Measurements from ENCODE around the gene EFHC1. TPM values are rescaled to one million over a fixed set of nuclear protein-coding genes. Genes with fewer than 3 reads are reported as not detected.

Gene EFHC1
- total RNA-seq, 4 donors from 2014 or later: 0.46 to 9.3 (median 1.5) TPM

GRCh38 chr6:52535711-52536423 lies 115.7 kb downstream of the EFHC1 start:
- Histone ChIP-seq H3K27me3 (no peaks in the 10 kb centered on the region), H3K27ac (no peak overlapping the region), H3K9me3 (no peaks in the 10 kb centered on the region), H3K36me3 (no peaks in the 10 kb centered on the region), H3K4me3 (no peak overlapping the region), H3K4me1 (peaks cover 0 to 14% of the 10 kb centered on the region in 2 donors)
- in situ Hi-C loops (cut with MboI; ENCODE audit: low sequenced_read_pairs in 4 of 4): no loop called here
- no peak for DNase-seq
- no peak for TF ChIP-seq POLR2A (IDR thresholded peaks at IDR 0.05)
- no peak for TF ChIP-seq CTCF (IDR thresholded peaks at IDR 0.05 in 4 of 5, conservative IDR thresholded peaks at IDR 0.05 in 1 of 5)
- ATAC-seq: no peak
- intact Hi-C loops (cut with DNase I; ENCODE audit: low total_unique reads): no loop called here

- Histone ChIP-seq H3K36me3 (no peaks in the 10 kb centered on the region), H3K4me1 (peaks cover 0 to 14% of the 10 kb centered on the region in 2 donors), H3K4me3 (no peak overlapping the region), H3K9me3 (no peaks in the 10 kb centered on the region), H3K27ac (no peak overlapping the region), H3K27me3 (no peaks in the 10 kb centered on the region)
- ATAC-seq (no peak), DNase-seq (no peak)
- TF ChIP-seq POLR2A (IDR thresholded peaks at IDR 0.05) (no peak), CTCF (IDR thresholded peaks at IDR 0.05 in 4 of 5, conservative IDR thresholded peaks at IDR 0.05 in 1 of 5) (no peak)
- intact Hi-C loops (cut with DNase I; ENCODE audit: low total_unique reads) (no loop called here), in situ Hi-C loops (cut with MboI; ENCODE audit: low sequenced_read_pairs in 4 of 4) (no loop called here)
Observed at GRCh38 chr6:52536424-52536916, 116.3 kb downstream of the EFHC1 start.

- Histone ChIP-seq H3K9me3 (no peaks in the 10 kb centered on the region), H3K4me1 (peaks cover 0 to 14% of the 10 kb centered on the region in 2 donors), H3K27me3 (no peaks in the 10 kb centered on the region), H3K36me3 (no peaks in the 10 kb centered on the region), H3K4me3 (no peak overlapping the region), H3K27ac (no peak overlapping the region)
- DNase-seq (no peak), ATAC-seq (no peak)
- intact Hi-C loops (cut with DNase I; ENCODE audit: low total_unique reads) (no loop called here), in situ Hi-C loops (cut with MboI; ENCODE audit: low sequenced_read_pairs in 4 of 4) (no loop called here)
- TF ChIP-seq CTCF (IDR thresholded peaks at IDR 0.05 in 4 of 5, conservative IDR thresholded peaks at IDR 0.05 in 1 of 5): no peak
- no peak for TF ChIP-seq POLR2A (IDR thresholded peaks at IDR 0.05)
Observed at GRCh38 chr6:52537001-52537753, 117.0 kb downstream of the EFHC1 start.

GRCh38 chr6:52538252-52538900 lies 118.2 kb downstream of the EFHC1 start:
- H3K9me3 ChIP-seq: no peaks in the 10 kb centered on the region
- in situ Hi-C loops (cut with MboI; ENCODE audit: low sequenced_read_pairs in 4 of 4) (no loop called here), intact Hi-C loops (cut with DNase I; ENCODE audit: low total_unique reads) (no loop called here)
- H3K4me3 ChIP-seq: no peak overlapping the region
- H3K4me1 ChIP-seq: peaks cover 4 to 18% of the 10 kb centered on the region in 2 donors
- H3K36me3 ChIP-seq: no peaks in the 10 kb centered on the region
- no peak for ATAC-seq
- no peak overlapping the region for H3K27ac ChIP-seq
- DNase-seq: no peak
- no peaks in the 10 kb centered on the region for H3K27me3 ChIP-seq
- TF ChIP-seq POLR2A (IDR thresholded peaks at IDR 0.05): no peak

- Histone ChIP-seq H3K36me3 (no peaks in the 10 kb centered on the region), H3K4me3 (no peak overlapping the region), H3K4me1 (peaks cover 9 to 23% of the 10 kb centered on the region in 2 donors), H3K9me3 (no peaks in the 10 kb centered on the region), H3K27me3 (no peaks in the 10 kb centered on the region), H3K27ac (no peak overlapping the region)
- ATAC-seq (no peak), DNase-seq (no peak)
- in situ Hi-C loops (cut with MboI; ENCODE audit: low sequenced_read_pairs in 4 of 4) (no loop called here), intact Hi-C loops (cut with DNase I; ENCODE audit: low total_unique reads) (no loop called here)
- TF ChIP-seq POLR2A (IDR thresholded peaks at IDR 0.05) (no peak), CTCF (IDR thresholded peaks at IDR 0.05 in 4 of 5, conservative IDR thresholded peaks at IDR 0.05 in 1 of 5) (no peak)
Observed at GRCh38 chr6:52538901-52539354, 118.8 kb downstream of the EFHC1 start.
